GM23248 (cell line): ENCODE data around the gene SMCO2.

Experiments used
- EZH2 ChIP-seq: fragments of 200-600 bp; sonication (generic); IDR thresholded peaks from 2 replicates; pipeline ENCODE4 v1.6.1; 2018; ENCODE audit warnings: antibody characterized with exemption, mild to moderate bottlenecking; ENCODE audit not compliant: insufficient read depth, poor library complexity, severe bottlenecking
- EZH2phosphoT487 ChIP-seq: fragments of 200-600 bp; sonication (generic); IDR thresholded peaks from 2 replicates; pipeline ENCODE4 v1.6.1; 2018; ENCODE audit warnings: antibody characterized with exemption, moderate library complexity, mild to moderate bottlenecking, low read depth; ENCODE audit not compliant: insufficient read depth

DNA sequence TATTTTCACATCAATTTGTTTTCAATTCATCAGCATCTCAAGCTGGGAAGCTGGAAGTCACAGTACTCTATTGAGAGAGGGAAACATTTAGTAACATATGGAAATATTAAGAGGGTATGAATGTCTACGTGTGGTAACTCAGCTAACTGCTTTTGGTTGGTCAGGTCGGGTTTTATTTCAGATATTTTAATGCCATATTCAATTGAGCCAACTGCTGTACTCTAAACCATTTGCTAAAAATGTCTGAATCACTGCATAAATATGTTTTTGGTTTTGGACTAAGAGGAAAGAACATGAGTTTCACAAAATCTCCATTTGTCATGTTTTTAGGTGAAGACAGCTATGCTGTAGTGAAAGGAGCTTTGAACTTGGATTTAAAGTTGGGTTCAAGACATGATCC, 58.6 kb downstream of the SMCO2 start:
- no peak for TF ChIP-seq EZH2
- no peak for TF ChIP-seq EZH2phosphoT487
